Natural killer cell (primary cell): ENCODE results near the gene ILKAP. TPM values are rescaled to one million over a fixed set of nuclear protein-coding genes. Genes with fewer than 3 reads are reported as not detected.

Experiments
- ATAC-seq, 3 donors: fragments of 150-1000 bp in 2 of 3; fragments of 200-7000 bp in 1 of 3; cut with Tn5 transposase; 1 replicate in 1 of 3; 2 replicates in 2 of 3; pipeline ENCODE4 v1.10.0; 2021; ENCODE audit warnings: mild to moderate bottlenecking in 2 of 3, moderate library complexity in 2 of 3
- DNase-seq, 2 donors: peaks; one replicate each; pipeline versions ENCODE4 v3.0.0 to v3.0.0-alpha.2; 2013 to 2021; ENCODE audit warnings: mixed read lengths in 1 of 2
- H3K27ac ChIP-seq: one replicate; pipeline ENCODE4 v1.5.1; 2013; ENCODE audit warnings: mild to moderate bottlenecking, low read length
- H3K27me3 ChIP-seq: one replicate; pipeline ENCODE4 v1.6.1; 2013; ENCODE audit warnings: low read length; ENCODE audit not compliant: control insufficient read depth, insufficient read depth
- H3K36me3 ChIP-seq: one replicate; pipeline ENCODE4 v1.6.1; 2013; ENCODE audit warnings: low read length; ENCODE audit not compliant: control insufficient read depth, insufficient read depth
- H3K4me1 ChIP-seq: one replicate; pipeline ENCODE4 v1.6.1; 2013; ENCODE audit warnings: low read length; ENCODE audit not compliant: control insufficient read depth, insufficient read depth
- H3K4me3 ChIP-seq: one replicate; pipeline ENCODE4 v1.5.1; 2013; ENCODE audit warnings: low read length
- H3K9me3 ChIP-seq: one replicate; pipeline ENCODE4 v1.6.1; 2013; ENCODE audit warnings: low read length; ENCODE audit not compliant: control insufficient read depth, insufficient read depth
- H3K27ac Mint-ChIP-seq, 2 donors: one replicate each; pipeline ENCODE4 v1.8.0; 2022; ENCODE audit warnings: mild to moderate bottlenecking in 2 of 2, mixed read lengths in 2 of 2, moderate library complexity in 1 of 2
- H3K27me3 Mint-ChIP-seq, 2 donors: one replicate each; pipeline ENCODE4 v1.8.0; 2022; ENCODE audit warnings: low read depth in 2 of 2, mixed read lengths in 2 of 2
- H3K36me3 Mint-ChIP-seq: one replicate; pipeline ENCODE4 v1.8.0; 2022; ENCODE audit warnings: mixed read lengths
- H3K4me1 Mint-ChIP-seq, 2 donors: one replicate each; pipeline ENCODE4 v1.8.0; 2022; ENCODE audit warnings: mixed read lengths in 2 of 2
- H3K4me3 Mint-ChIP-seq: one replicate; pipeline ENCODE4 v1.8.0; 2022; ENCODE audit warnings: mild to moderate bottlenecking, moderate library complexity, mixed read lengths
- H3K9me3 Mint-ChIP-seq, 2 donors: one replicate each; pipeline ENCODE4 v1.8.0; 2022; ENCODE audit warnings: mixed read lengths in 2 of 2
- CTCF ChIP-seq: fragments of 200-600 bp; IDR thresholded peaks from one replicate; pipeline ENCODE4 v1.8.0; 2022; ENCODE audit warnings: antibody characterized with exemption
- WGBS: methylation state at CpG from one replicate; pipeline ENCODE4 v1.1.7; 2013; ENCODE audit warnings: missing lambda C conversion rate; ENCODE audit not compliant: insufficient coverage; 5-methylcytosine and 5-hydroxymethylcytosine counted together
- intact Hi-C: fragments of 100-400 bp; cut with micrococcal nuclease; formaldehyde crosslinking; loops from one replicate; pipeline ENCODE4 v1.14.2; 2022
- total RNA-seq, 4 donors: library from RNA; stranded (reverse); fragments of 120-200 nt in 1 of 4; gene quantifications; one replicate each; pipeline versions ENCODE4 v1.2.3 to v1.2.4, GENCODE V29; 2013 to 2022

Gene ILKAP
- total RNA-seq, 3 donors from 2014 or later (not counting 1 experiment from before 2014, with no cell fraction given), result 146 to 200 (median 183) TPM

- H3K9me3 Mint-ChIP-seq, result no peaks in the 10 kb centered on the region
- H3K27ac ChIP-seq, result peak overlapping the region; percentile 22
- H3K4me3 Mint-ChIP-seq, result peak overlapping the region; percentile 51
- intact Hi-C loops, result loop anchor here (5.0 kb wide), 1 partner anchor 33 kb away; the partner anchor contains the start of gene ILKAP
- ATAC-seq, result no peak
- H3K4me1 Mint-ChIP-seq, result peaks cover 42 to 59% of the 10 kb centered on the region in 2 donors
- no peaks in the 10 kb centered on the region for H3K36me3 Mint-ChIP-seq
- H3K4me3 ChIP-seq, result no peak overlapping the region
- H3K27ac Mint-ChIP-seq, result peak overlapping the region; percentile 22 to 93
- no peaks in the 10 kb centered on the region for H3K9me3 ChIP-seq
- no peak for TF ChIP-seq CTCF
- H3K4me1 ChIP-seq, result peaks cover 23% of the 10 kb centered on the region
- H3K27me3 Mint-ChIP-seq, result peaks cover 0 to 5% of the 10 kb centered on the region in 2 donors
- WGBS, result 75% methylated on average over 3 of the region's 6 CpGs
- peaks cover 52% of the 10 kb centered on the region for H3K36me3 ChIP-seq
- no peak for DNase-seq
- H3K27me3 ChIP-seq, result no peaks in the 10 kb centered on the region
Observed at GRCh38 chr2:238169048-238169707, 34.3 kb downstream of the ILKAP start.

GRCh38 chr2:238168196-238169047 is 35.1 kb downstream of the ILKAP start:
- DNase-seq, result no peak
- Mint-ChIP-seq H3K4me3 (peak overlapping the region; percentile 13), H3K27ac (peak overlapping the region; percentile 22 to 93), H3K36me3 (no peaks in the 10 kb centered on the region), H3K27me3 (peaks cover 0 to 5% of the 10 kb centered on the region in 2 donors), H3K9me3 (no peaks in the 10 kb centered on the region), H3K4me1 (peaks cover 38 to 52% of the 10 kb centered on the region in 2 donors)
- Histone ChIP-seq H3K9me3 (no peaks in the 10 kb centered on the region), H3K27ac (peak overlapping the region; percentile 37), H3K27me3 (no peaks in the 10 kb centered on the region), H3K36me3 (peaks cover 44% of the 10 kb centered on the region), H3K4me1 (peaks cover 21% of the 10 kb centered on the region), H3K4me3 (no peak overlapping the region)
- intact Hi-C loops, result loop anchor here (5.0 kb wide), 1 partner anchor 34 kb away; the partner anchor contains the start of gene ILKAP
- no peak for TF ChIP-seq CTCF
- no peak for ATAC-seq
- WGBS, result 92% methylated on average over 8 of the region's 13 CpGs

GRCh38 chr2:238167761-238168160 is 35.7 kb downstream of the ILKAP start:
- no peak for ATAC-seq
- Mint-ChIP-seq H3K27me3 (peaks cover 0 to 5% of the 10 kb centered on the region in 2 donors), H3K27ac (peak overlapping the region; percentile 22 to 93), H3K4me3 (no peak overlapping the region), H3K36me3 (no peaks in the 10 kb centered on the region), H3K9me3 (no peaks in the 10 kb centered on the region), H3K4me1 (peaks cover 32 to 45% of the 10 kb centered on the region in 2 donors)
- peaks cover 20% of the 10 kb centered on the region for H3K4me1 ChIP-seq
- H3K27me3 ChIP-seq, result no peaks in the 10 kb centered on the region
- peaks cover 37% of the 10 kb centered on the region for H3K36me3 ChIP-seq
- DNase-seq, result no peak
- WGBS, result 88% methylated on average over 8 of the region's 8 CpGs
- intact Hi-C loops, result loop anchor here (5.0 kb wide), 1 partner anchor 35 kb away; the partner anchor contains the start of gene ILKAP
- no peak for TF ChIP-seq CTCF
- no peaks in the 10 kb centered on the region for H3K9me3 ChIP-seq
- H3K27ac ChIP-seq, result no peak overlapping the region
- no peak overlapping the region for H3K4me3 ChIP-seq
